ENCODE measurements around the gene DRGX.

Gene DRGX

DNA sequence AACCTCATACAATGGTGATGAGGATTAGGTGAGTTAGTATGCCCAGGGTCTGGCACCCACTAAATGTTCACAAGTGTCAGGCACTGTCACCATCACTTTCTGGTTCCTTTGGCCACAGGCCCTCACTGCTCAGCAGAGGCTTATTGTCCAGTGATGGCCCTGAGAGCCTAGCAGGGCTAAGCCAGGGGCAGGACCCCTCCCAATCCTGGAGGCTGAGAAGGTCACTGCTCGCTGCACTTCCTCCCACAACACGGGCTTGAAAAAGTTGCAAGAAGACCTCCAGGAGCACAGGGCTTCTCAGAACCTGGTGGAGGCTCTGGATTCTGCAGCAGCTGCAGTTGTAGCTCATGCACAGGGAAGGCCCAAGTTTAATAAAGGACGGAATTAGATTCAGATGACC is 48.1 kb downstream of the DRGX start:
- Histone ChIP-seq H3K4me3 (ENCODE audit: low read depth in 1 of 2, low read length in 2 of 2) (no peak overlapping the region), H3K27ac (ENCODE audit: low read depth, low read length) (no peak overlapping the region), H3K36me3 (ENCODE audit: control insufficient read depth in 1 of 2, insufficient read depth in 2 of 2, low read length in 2 of 2) (no peaks in the 10 kb centered on the region)

DNA sequence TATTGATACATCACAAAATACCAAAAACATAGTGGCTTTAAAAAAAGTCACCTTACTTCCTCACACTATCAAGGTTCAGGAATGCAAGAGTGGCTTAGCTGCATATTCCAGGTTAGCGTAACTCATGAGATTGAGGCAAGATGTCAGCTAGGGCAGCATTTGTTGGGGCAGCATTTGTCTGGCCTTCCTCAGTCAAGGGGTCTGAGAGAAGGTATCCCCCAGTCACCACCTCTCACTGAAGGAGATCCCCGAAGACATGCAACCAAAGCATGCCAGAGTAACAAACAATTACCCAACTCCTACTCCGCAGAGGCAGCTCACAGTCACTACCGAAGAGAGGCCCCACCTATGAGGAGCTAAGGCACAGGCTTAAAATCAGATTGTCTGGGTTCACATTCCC is 48.5 kb downstream of the DRGX start:
- Histone ChIP-seq H3K4me3 (ENCODE audit: low read depth in 1 of 2, low read length in 2 of 2) (no peak overlapping the region), H3K9ac (ENCODE audit: low read depth in 1 of 2, low read length in 2 of 2) (no peak overlapping the region), H3K27me3 (ENCODE audit: control insufficient read depth in 1 of 2, insufficient read depth in 2 of 2, low read length in 2 of 2) (no peaks in the 10 kb centered on the region), H3K9me3 (ENCODE audit: control insufficient read depth in 1 of 2, low read length in 2 of 2) (peaks cover 6 to 8% of the 10 kb centered on the region in 2 donors), H3K27ac (ENCODE audit: low read depth, low read length) (no peak overlapping the region), H3K36me3 (ENCODE audit: control insufficient read depth in 1 of 2, insufficient read depth in 2 of 2, low read length in 2 of 2) (no peaks in the 10 kb centered on the region), H3K4me1 (ENCODE audit: control insufficient read depth in 1 of 2, insufficient read depth in 2 of 2, low read length in 2 of 2) (no peaks in the 10 kb centered on the region)

More for the DNA sequence above, 48.1 kb downstream of the DRGX start:
- no peak overlapping the region for H3K9ac ChIP-seq (ENCODE audit: low read depth in 1 of 2, low read length in 2 of 2)
- peaks cover 6 to 8% of the 10 kb centered on the region in 2 donors for H3K9me3 ChIP-seq (ENCODE audit: control insufficient read depth in 1 of 2, low read length in 2 of 2)
- no peaks in the 10 kb centered on the region for H3K27me3 ChIP-seq (ENCODE audit: control insufficient read depth in 1 of 2, insufficient read depth in 2 of 2, low read length in 2 of 2)
- no peaks in the 10 kb centered on the region for H3K4me1 ChIP-seq (ENCODE audit: control insufficient read depth in 1 of 2, insufficient read depth in 2 of 2, low read length in 2 of 2)

DNA sequence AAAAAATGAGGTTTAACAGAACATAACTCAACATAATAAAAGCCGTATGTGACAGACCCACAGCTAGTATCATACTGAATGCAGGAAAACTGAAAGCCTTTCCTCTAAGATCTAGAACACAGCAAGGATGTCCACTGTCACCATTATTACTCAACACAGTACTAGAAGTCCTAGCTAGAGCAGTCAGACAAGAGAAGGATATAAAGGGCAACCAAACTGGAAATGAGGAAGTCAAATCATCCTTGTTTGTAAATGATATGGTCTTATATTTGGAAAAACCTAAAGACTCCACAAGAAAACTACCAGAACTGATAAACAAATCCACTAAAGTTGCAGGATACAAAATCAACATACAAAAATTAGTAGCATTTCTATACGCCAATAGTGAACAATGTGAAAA is 51.0 kb downstream of the DRGX start:
- Histone ChIP-seq H3K36me3 (ENCODE audit: control insufficient read depth in 1 of 2, insufficient read depth in 2 of 2, low read length in 2 of 2) (no peaks in the 10 kb centered on the region), H3K4me3 (ENCODE audit: low read depth in 1 of 2, low read length in 2 of 2) (no peak overlapping the region), H3K27ac (ENCODE audit: low read depth, low read length) (no peak overlapping the region), H3K4me1 (ENCODE audit: control insufficient read depth in 1 of 2, insufficient read depth in 2 of 2, low read length in 2 of 2) (no peaks in the 10 kb centered on the region), H3K9me3 (ENCODE audit: control insufficient read depth in 1 of 2, low read length in 2 of 2) (peaks cover 0 to 1% of the 10 kb centered on the region in 2 donors), H3K27me3 (ENCODE audit: control insufficient read depth in 1 of 2, insufficient read depth in 2 of 2, low read length in 2 of 2) (no peaks in the 10 kb centered on the region), H3K9ac (ENCODE audit: low read depth in 1 of 2, low read length in 2 of 2) (no peak overlapping the region)

DNA sequence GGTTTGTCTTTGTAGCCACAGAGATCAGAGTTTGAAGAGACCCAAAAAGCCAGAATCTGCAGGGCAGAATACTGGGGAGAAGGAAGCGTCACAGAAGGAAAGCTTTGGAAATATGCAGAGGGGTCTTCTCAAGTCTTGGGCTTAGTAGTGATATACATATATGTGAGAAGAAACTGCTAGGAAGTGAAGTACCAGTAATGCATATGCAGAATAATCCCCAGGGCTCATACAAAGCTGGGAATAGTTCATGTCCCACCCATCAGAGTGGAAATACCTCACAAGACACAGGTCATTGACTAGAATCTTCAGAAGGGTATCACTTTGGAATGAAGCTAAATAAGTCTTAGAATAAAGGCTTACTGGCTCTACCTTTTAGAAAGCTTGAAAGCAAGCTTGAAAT is 57.3 kb downstream of the DRGX start:
- no peaks in the 10 kb centered on the region for H3K4me1 ChIP-seq (ENCODE audit: control insufficient read depth in 1 of 2, insufficient read depth in 2 of 2, low read length in 2 of 2)
- no peak overlapping the region for H3K4me3 ChIP-seq (ENCODE audit: low read depth in 1 of 2, low read length in 2 of 2)
- H3K9ac ChIP-seq (ENCODE audit: low read depth in 1 of 2, low read length in 2 of 2) = no peak overlapping the region
- H3K9me3 ChIP-seq (ENCODE audit: control insufficient read depth in 1 of 2, low read length in 2 of 2) = no peaks in the 10 kb centered on the region
- H3K27ac ChIP-seq (ENCODE audit: low read depth, low read length) = no peak overlapping the region
- H3K36me3 ChIP-seq (ENCODE audit: control insufficient read depth in 1 of 2, insufficient read depth in 2 of 2, low read length in 2 of 2) = no peaks in the 10 kb centered on the region
- H3K27me3 ChIP-seq (ENCODE audit: control insufficient read depth in 1 of 2, insufficient read depth in 2 of 2, low read length in 2 of 2) = peaks cover 0 to 4% of the 10 kb centered on the region in 2 donors

DNA sequence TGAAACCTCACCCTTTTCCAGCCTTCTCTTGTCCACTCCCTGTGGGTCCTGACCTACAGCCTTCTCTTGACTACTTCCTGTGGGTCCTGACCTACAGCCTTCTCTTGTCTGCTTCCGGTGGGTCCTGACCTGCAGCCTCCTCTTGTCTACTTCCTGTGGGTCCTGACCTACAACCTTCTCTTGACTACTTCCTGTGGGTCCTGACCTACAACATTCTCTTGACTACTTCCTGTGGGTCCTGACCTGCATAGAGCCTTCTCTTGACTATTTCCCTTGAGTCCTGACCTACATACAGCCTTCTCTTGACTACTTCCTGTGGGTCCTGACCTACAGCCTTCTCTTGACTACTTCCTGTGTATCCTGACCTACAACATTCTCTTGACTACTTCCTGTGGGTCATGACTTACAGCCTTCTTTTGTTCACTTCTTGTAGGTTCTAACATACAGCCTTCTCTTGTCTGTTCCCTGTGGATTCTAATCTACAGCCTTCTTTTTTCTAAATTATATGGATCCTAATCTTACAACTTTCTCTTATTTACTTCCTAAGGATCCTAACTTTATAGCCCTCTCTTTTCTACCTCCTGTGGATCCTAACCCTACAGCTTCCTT is 60.4 kb downstream of the DRGX start:
- Histone ChIP-seq H3K27me3 (ENCODE audit: control insufficient read depth in 1 of 2, insufficient read depth in 2 of 2, low read length in 2 of 2) (peaks cover 0 to 4% of the 10 kb centered on the region in 2 donors), H3K9me3 (ENCODE audit: control insufficient read depth in 1 of 2, low read length in 2 of 2) (no peaks in the 10 kb centered on the region), H3K36me3 (ENCODE audit: control insufficient read depth in 1 of 2, insufficient read depth in 2 of 2, low read length in 2 of 2) (no peaks in the 10 kb centered on the region), H3K9ac (ENCODE audit: low read depth in 1 of 2, low read length in 2 of 2) (no peak overlapping the region), H3K27ac (ENCODE audit: low read depth, low read length) (no peak overlapping the region), H3K4me3 (ENCODE audit: low read depth in 1 of 2, low read length in 2 of 2) (no peak overlapping the region), H3K4me1 (ENCODE audit: control insufficient read depth in 1 of 2, insufficient read depth in 2 of 2, low read length in 2 of 2) (no peaks in the 10 kb centered on the region)

DNA sequence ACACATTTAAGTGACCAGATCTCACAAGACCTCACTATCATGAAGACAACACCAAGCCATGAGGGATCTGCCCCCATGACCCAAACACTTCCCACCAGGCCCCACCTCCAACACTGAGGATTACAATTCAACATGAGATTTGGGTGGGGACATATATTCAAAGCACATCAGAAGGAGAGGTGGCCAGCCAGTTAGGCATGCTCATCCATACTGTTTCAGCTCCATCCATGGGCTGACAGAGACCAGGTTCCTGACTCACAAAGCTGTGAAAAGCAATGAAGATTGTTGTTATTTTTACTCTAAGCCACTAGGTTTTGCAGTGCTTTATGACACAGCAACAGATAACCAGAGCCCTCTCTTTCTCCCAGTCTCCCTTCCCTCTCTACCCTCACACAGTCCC is 60.9 kb downstream of the DRGX start:
- Histone ChIP-seq H3K36me3 (ENCODE audit: control insufficient read depth in 1 of 2, insufficient read depth in 2 of 2, low read length in 2 of 2) (no peaks in the 10 kb centered on the region), H3K9me3 (ENCODE audit: control insufficient read depth in 1 of 2, low read length in 2 of 2) (no peaks in the 10 kb centered on the region), H3K4me1 (ENCODE audit: control insufficient read depth in 1 of 2, insufficient read depth in 2 of 2, low read length in 2 of 2) (no peaks in the 10 kb centered on the region), H3K27me3 (ENCODE audit: control insufficient read depth in 1 of 2, insufficient read depth in 2 of 2, low read length in 2 of 2) (peaks cover 0 to 4% of the 10 kb centered on the region in 2 donors), H3K27ac (ENCODE audit: low read depth, low read length) (no peak overlapping the region), H3K4me3 (ENCODE audit: low read depth in 1 of 2, low read length in 2 of 2) (no peak overlapping the region), H3K9ac (ENCODE audit: low read depth in 1 of 2, low read length in 2 of 2) (no peak overlapping the region)

DNA sequence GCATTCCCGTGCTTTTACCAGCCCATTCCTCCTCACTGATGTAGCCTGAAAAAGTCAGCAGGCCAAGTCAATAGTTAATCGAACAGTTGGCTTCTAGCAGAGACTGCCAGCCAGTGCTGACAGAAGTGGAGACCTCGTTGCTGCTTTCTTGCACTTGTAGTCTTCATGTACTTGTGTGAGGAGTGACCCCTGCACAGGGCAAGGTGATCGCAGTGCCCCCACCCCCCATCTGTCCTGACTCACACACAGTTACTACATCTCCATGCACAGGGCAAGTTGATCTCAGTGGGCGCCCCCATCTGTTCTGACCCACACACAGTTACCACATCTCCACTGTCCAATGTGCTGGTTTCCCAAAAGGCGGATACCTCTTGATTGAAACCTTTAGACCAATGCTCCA is 62.7 kb downstream of the DRGX start:
- H3K9ac ChIP-seq (ENCODE audit: low read depth in 1 of 2, low read length in 2 of 2) = no peak overlapping the region
- H3K4me3 ChIP-seq (ENCODE audit: low read depth in 1 of 2, low read length in 2 of 2) = no peak overlapping the region
- no peaks in the 10 kb centered on the region for H3K9me3 ChIP-seq (ENCODE audit: control insufficient read depth in 1 of 2, low read length in 2 of 2)
- no peaks in the 10 kb centered on the region for H3K36me3 ChIP-seq (ENCODE audit: control insufficient read depth in 1 of 2, insufficient read depth in 2 of 2, low read length in 2 of 2)
- no peaks in the 10 kb centered on the region for H3K4me1 ChIP-seq (ENCODE audit: control insufficient read depth in 1 of 2, insufficient read depth in 2 of 2, low read length in 2 of 2)
- H3K27ac ChIP-seq (ENCODE audit: low read depth, low read length) = no peak overlapping the region
- peaks cover 4% of the 10 kb centered on the region in 2 donors for H3K27me3 ChIP-seq (ENCODE audit: control insufficient read depth in 1 of 2, insufficient read depth in 2 of 2, low read length in 2 of 2)

DNA sequence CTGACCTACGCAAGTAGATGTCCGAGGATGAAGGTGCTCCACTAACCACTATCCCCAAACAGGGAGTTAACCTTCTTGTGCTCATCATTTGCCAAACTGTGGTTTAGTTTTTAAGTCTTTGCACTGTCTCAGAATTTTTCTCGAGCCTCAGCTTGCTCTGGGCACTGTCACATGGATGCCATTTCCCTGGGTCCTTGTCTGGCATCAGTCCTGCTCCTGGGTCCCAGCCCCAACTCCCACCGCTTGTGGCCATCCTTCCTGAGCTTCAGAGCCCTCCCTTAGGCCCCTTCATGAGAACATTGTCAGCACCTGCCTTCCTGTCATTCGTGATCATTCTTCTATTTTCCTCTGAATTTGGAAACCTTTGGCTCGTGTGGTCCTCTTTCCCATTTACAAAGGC is 63.1 kb downstream of the DRGX start:
- no peaks in the 10 kb centered on the region for H3K36me3 ChIP-seq (ENCODE audit: control insufficient read depth in 1 of 2, insufficient read depth in 2 of 2, low read length in 2 of 2)
- no peak overlapping the region for H3K27ac ChIP-seq (ENCODE audit: low read depth, low read length)
- H3K4me1 ChIP-seq (ENCODE audit: control insufficient read depth in 1 of 2, insufficient read depth in 2 of 2, low read length in 2 of 2) = no peaks in the 10 kb centered on the region
- no peaks in the 10 kb centered on the region for H3K9me3 ChIP-seq (ENCODE audit: control insufficient read depth in 1 of 2, low read length in 2 of 2)
- no peak overlapping the region for H3K9ac ChIP-seq (ENCODE audit: low read depth in 1 of 2, low read length in 2 of 2)
- H3K27me3 ChIP-seq (ENCODE audit: control insufficient read depth in 1 of 2, insufficient read depth in 2 of 2, low read length in 2 of 2) = peaks cover 4% of the 10 kb centered on the region in 2 donors
- H3K4me3 ChIP-seq (ENCODE audit: low read depth in 1 of 2, low read length in 2 of 2) = no peak overlapping the region

DNA sequence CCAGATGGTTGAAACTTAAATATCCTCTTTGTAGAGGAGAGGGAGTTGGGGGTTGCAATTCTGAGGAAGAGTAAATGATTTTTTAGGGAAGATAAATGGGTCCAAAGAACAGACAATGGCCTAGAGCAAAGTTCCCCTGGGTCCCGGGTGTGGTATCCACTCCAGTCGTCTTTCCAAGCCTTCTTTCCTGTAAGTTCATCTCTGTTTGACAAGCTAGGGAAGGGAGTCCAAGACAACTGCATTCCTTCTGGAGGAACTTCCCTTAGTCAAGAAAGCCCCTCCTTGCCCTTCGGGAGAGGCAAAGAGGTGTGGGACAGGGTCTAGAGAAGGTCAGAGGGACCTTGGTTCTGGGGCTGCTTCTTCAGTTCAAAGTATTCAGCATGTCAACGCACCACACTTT is 63.6 kb downstream of the DRGX start:
- Histone ChIP-seq H3K36me3 (ENCODE audit: control insufficient read depth in 1 of 2, insufficient read depth in 2 of 2, low read length in 2 of 2) (no peaks in the 10 kb centered on the region), H3K27me3 (ENCODE audit: control insufficient read depth in 1 of 2, insufficient read depth in 2 of 2, low read length in 2 of 2) (peaks cover under 1 to 4% of the 10 kb centered on the region in 2 donors), H3K4me3 (ENCODE audit: low read depth in 1 of 2, low read length in 2 of 2) (no peak overlapping the region), H3K9ac (ENCODE audit: low read depth in 1 of 2, low read length in 2 of 2) (no peak overlapping the region), H3K27ac (ENCODE audit: low read depth, low read length) (no peak overlapping the region), H3K4me1 (ENCODE audit: control insufficient read depth in 1 of 2, insufficient read depth in 2 of 2, low read length in 2 of 2) (no peaks in the 10 kb centered on the region), H3K9me3 (ENCODE audit: control insufficient read depth in 1 of 2, low read length in 2 of 2) (no peaks in the 10 kb centered on the region)

DNA sequence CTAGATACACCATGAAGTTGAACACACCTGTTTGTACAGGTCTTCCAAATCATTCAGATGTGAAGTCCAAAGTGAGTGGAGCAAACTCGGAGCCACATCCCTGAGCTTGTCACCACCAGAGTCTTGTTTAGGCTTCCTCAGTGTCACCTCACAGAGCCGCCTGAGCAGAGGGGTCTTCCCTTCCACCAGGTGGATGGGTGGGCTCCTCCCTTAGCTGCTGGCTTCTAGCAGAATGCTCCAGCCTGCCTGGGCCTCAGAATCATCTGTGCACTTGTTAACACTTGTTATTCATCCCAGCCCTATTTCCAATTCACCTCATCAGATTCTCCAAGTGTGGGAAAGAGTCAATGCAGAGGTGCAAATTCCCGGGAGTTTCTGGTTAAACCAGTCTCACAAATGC is 64.5 kb downstream of the DRGX start:
- Histone ChIP-seq H3K36me3 (ENCODE audit: control insufficient read depth in 1 of 2, insufficient read depth in 2 of 2, low read length in 2 of 2) (no peaks in the 10 kb centered on the region), H3K4me1 (ENCODE audit: control insufficient read depth in 1 of 2, insufficient read depth in 2 of 2, low read length in 2 of 2) (no peaks in the 10 kb centered on the region), H3K27ac (ENCODE audit: low read depth, low read length) (no peak overlapping the region), H3K27me3 (ENCODE audit: control insufficient read depth in 1 of 2, insufficient read depth in 2 of 2, low read length in 2 of 2) (peaks cover 0 to 4% of the 10 kb centered on the region in 2 donors), H3K9ac (ENCODE audit: low read depth in 1 of 2, low read length in 2 of 2) (no peak overlapping the region), H3K9me3 (ENCODE audit: control insufficient read depth in 1 of 2, low read length in 2 of 2) (no peaks in the 10 kb centered on the region), H3K4me3 (ENCODE audit: low read depth in 1 of 2, low read length in 2 of 2) (no peak overlapping the region)

All from duodenal mucosa (tissue), 2 donors.